DMS114 treated with DMSO at 0.1 percent for 48 hours (cell line): ENCODE results near the gene PRKN.
"Not testable (repeated sequence)": the region's sequence is repeated elsewhere in the genome, so short reads cannot be mapped to it uniquely, and the experiment has no call there.

Experiments used
- DNase-seq: peaks from one replicate; lab custom pipeline; 2025; ENCODE audit not compliant: unreplicated experiment; lab: John Stamatoyannopoulos, UW

PRKN gene

GRCh38 chr6:161354276-161354840 lies 1373.2 kb downstream of the PRKN start:
- no peak for DNase-seq

DNA sequence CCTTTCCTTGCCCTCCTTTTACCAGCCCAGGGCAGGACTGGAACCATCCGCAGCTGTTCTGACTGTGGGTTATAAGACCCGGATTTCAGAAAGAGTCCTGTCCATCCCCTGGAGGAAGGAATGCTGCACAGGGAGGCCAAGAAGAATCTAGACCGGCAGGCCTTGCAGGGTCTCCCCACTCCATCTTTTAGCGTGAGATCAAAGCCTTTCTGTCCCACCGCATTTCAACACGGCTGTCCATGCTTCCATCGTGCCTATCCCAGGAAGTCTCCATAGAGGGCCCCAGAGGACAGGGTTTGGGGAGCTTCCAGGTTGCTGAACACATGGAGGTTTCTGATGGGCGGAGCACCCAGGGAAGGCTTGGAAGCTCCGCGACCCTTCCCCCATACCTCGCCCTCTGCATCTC lies 1374.4 kb downstream of the PRKN start:
- DNase-seq = no peak

DNA sequence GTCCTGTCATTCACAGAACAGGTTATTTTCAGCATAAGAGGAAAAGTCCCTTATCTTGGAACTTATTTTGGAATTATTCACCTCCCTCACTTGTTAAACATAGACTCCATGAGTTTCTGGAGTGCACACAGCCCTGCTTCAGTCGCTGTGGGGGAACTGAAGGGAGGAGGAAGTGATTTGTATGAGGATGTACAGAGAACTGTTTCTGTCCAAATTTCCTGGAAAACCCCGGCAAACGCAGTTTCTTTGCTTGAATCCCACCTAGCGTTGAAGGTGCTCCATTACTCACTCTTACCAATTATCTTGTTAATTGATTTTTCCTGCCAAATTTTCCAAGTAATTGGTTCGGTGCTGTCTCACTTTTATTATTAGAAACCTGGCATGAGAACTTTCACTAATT lies 1375.7 kb downstream of the PRKN start:
- DNase-seq = no peak

GRCh38 chr6:161349886-161350285 lies 1377.7 kb downstream of the PRKN start:
- no peak for DNase-seq

DNA sequence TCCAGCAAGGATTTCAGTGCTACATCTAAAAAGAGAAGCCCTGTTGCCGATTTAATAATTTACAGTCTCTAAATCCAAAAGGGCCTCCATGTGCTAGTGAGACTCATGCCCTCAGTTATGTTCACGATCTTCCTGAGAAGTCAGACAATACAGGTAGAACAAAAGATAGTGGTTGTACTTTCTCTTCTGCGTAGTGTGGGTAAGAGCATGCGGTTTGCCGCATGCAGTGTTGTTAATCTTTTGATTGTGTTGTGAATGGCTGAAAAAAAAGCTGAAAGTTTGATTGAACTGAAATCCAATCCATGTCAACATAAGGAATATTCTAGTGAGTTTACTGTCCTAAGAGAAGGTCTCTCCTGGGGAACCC lies 1379.0 kb downstream of the PRKN start:
- no peak for DNase-seq

DNA sequence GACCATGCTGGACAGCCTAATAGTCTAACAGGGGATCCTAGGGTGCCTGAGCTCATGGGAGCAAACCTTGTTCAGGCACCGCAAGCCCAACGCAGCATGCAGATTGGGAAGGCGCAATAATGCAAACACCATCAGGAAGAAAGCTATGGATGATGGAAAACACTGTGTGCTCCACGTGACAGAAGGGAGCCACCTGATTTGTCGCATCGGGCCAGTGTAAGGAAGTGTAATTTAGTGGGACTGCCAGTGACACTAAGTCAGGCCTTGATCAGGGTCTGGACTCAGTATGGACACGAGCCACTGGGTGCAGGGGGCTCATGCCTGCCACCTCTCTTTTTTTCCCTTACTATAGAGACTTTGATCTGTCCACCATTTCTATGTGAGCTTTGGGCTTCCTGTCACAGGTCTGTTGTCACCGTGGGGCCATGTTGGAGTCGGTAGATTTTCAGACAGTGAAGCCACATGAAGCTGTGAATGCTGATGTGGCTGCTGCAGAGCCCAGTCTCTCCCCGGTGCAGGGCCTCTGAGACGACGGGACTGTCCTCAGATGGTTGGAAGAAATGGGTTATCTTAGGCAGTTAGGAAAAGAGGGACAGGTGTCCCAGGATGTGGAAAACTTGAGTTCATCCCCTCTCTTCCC lies 1379.5 kb downstream of the PRKN start:
- DNase-seq = no peak

GRCh38 chr6:161347125-161347524 lies 1380.4 kb downstream of the PRKN start:
- no peak for DNase-seq

GRCh38 chr6:161346717-161347116 lies 1380.8 kb downstream of the PRKN start:
- no peak for DNase-seq

GRCh38 chr6:161344626-161345025 lies 1382.9 kb downstream of the PRKN start:
- no peak for DNase-seq

GRCh38 chr6:161342039-161342438 lies 1385.5 kb downstream of the PRKN start:
- no peak for DNase-seq

DNA sequence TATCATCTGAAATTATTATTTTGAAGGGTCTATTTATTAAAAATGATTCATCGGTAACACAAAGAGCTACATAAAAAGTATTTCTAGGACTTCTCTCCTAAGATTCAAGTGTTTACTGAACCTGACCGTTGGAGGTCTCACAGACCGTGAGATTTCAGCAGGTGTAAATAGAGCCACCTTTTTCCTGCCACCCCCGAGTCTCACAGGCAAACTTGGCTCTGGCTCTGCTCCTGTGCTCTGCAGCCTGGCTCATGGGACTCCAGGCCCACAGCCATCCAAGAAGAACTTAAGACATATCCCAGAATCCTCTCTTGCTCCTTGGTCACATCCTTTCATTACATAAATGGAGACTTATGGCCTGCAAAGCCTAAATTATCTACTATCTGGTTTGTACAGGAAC lies 1385.9 kb downstream of the PRKN start:
- DNase-seq = no peak

GRCh38 chr6:161338015-161338414 lies 1389.6 kb downstream of the PRKN start:
- DNase-seq = no peak

- no peak for DNase-seq
Measured at GRCh38 chr6:161336479-161336878, 1391.1 kb downstream of the PRKN start.

DNA sequence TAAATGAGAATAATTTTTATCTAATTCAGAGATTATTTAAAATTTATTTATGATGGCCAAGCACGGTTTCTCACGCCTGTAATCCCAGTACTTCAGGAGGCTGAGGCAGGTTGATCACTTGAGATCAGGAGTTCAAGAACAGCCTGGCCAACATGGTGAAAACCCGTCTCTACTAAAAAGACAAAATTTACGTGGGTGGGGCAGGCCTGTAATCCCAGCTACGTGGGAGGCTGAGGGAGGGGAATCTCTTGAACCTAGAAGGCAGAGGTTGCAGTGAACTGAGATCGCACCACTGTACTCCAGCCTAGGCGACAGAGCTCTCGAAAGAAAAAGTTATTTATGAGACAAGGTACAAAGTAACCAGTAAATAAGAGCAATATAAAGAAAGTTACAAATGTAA lies 1394.2 kb downstream of the PRKN start:
- DNase-seq = no peak

GRCh38 chr6:161331402-161332081 lies 1396.0 kb downstream of the PRKN start:
- not testable (repeated sequence) for DNase-seq

DNA sequence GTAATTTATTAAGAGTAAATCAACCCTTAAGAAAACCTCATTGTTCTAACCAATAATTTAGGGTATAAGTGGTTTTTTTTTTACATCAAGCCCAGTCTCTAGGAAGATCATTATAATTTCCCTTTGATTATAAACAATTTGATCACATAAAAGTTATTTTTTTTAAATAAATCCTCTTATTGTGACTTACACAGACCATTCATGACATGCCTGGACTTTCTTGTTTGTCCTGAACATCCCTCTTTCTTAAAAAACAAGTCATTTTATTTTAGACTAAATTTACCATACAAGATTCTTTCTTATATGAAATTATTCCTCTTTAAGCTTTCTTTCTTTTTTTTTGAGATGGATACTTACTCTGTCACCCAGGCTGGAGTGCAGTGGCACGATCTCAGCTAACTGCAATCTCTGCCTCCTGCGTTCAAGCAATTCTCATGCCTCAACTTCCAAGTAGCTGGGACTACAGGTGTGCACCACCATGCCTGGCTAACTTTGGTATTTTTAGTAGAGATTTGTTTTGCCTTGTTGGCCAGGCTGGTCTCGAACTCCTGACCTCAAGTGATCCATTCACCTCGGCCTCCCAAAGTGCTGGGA lies 1400.1 kb downstream of the PRKN start:
- no peak for DNase-seq

GRCh38 chr6:161319231-161319630 lies 1408.3 kb downstream of the PRKN start:
- no peak for DNase-seq

GRCh38 chr6:161318456-161318855 lies 1409.1 kb downstream of the PRKN start:
- DNase-seq = no peak

- no peak for DNase-seq
Measured at GRCh38 chr6:161316531-161316930, 1411.0 kb downstream of the PRKN start.

- DNase-seq = not testable (repeated sequence)
Measured at GRCh38 chr6:161315246-161315917, 1412.2 kb downstream of the PRKN start.

DNA sequence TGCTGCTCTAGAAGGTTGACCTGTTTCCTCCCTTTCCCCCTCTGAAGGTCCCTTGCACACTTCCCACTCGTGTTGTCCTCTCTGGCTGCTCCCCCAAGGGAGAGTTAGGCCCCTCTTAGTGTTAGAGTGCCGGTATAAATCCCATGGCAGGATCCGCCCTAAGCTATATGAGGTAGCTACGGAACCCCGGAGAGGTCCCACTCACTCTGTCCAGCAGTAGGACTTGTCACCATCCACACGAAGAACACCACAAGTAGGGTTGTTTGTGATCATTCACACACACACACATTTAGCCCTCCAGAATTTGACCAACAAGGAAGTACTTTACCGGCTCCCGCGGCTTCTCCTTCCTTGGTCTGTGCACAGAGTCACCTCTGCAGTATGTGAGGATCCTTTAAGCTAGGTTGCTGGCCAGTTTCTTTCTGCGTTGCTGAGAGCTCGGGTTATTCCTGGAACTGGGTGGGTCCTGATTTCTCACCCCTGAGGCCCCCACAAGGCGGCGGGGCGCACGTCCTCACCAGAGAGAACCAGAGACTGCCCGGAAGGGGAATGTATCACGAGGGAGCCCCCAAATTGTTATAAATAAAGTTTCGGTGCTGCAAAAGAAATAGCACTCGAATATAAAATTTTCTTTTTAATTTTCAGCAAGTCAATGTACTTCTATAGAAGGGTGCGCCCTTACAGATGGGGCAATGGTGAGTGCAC lies 1412.9 kb downstream of the PRKN start:
- DNase-seq = not testable (repeated sequence)
